Endothelial cell (in vitro differentiated cells): Measurements from ENCODE around the gene TMEM181. TPM values are rescaled to one million over a fixed set of nuclear protein-coding genes. Genes with fewer than 3 reads are reported as not detected.
A peak's percentile ranks its signal among the peaks of the same experiment; 100 is the strongest.
"Not testable (repeated sequence)": the region's sequence is repeated elsewhere in the genome, so short reads cannot be mapped to it uniquely, and the experiment has no call there.

Source experiments
- DNase-seq: peaks from one replicate; pipeline ENCODE4 v3.0.0; 2021; ENCODE audit warnings: low spot score
- H3K27ac Mint-ChIP-seq: one replicate; pipeline ENCODE4 v1.8.0; 2021; ENCODE audit warnings: mixed read lengths, inconsistent platforms; ENCODE audit not compliant: unreplicated experiment
- H3K27me3 Mint-ChIP-seq: one replicate; pipeline ENCODE4 v1.8.0; 2021; ENCODE audit warnings: mild to moderate bottlenecking, moderate library complexity, mixed read lengths, inconsistent platforms; ENCODE audit not compliant: unreplicated experiment
- H3K36me3 Mint-ChIP-seq: one replicate; pipeline ENCODE4 v1.8.0; 2021; ENCODE audit warnings: mild to moderate bottlenecking, low read depth, mixed read lengths, inconsistent platforms; ENCODE audit not compliant: unreplicated experiment
- H3K4me1 Mint-ChIP-seq: one replicate; pipeline ENCODE4 v1.8.0; 2021; ENCODE audit warnings: mild to moderate bottlenecking, mixed read lengths, inconsistent platforms; ENCODE audit not compliant: unreplicated experiment
- H3K4me3 Mint-ChIP-seq: one replicate; pipeline ENCODE4 v1.8.0; 2021; ENCODE audit warnings: mild to moderate bottlenecking, mixed read lengths, inconsistent platforms; ENCODE audit not compliant: unreplicated experiment
- H3K9me3 Mint-ChIP-seq: one replicate; pipeline ENCODE4 v1.8.0; 2021; ENCODE audit warnings: mixed read lengths, inconsistent platforms; ENCODE audit not compliant: unreplicated experiment
- total RNA-seq: library from RNA; stranded (reverse); fragmentation: NEBNext Ultra II Directional; extraction: Animal tissue kit (Norgen Biotek cat#: 25700); gene quantifications from one replicate; pipeline ENCODE4 v1.2.1, GENCODE V29; 2021; ENCODE audit not compliant: unreplicated experiment
- TF ChIP-seq, protein P1 (sequence below): fragments of 200-600 bp; sonication (generic); IDR thresholded peaks from one replicate; pipeline ENCODE4 v1.5.0; 2021; ENCODE audit warnings: antibody characterized with exemption; ENCODE audit not compliant: unreplicated experiment

TMEM181 gene
- total RNA-seq, 1 donor from 2014 or later = 29.5 TPM

- H3K4me1 Mint-ChIP-seq = peaks cover 10% of the 10 kb centered on the region
- no peak for DNase-seq
- peaks cover 36% of the 10 kb centered on the region for H3K36me3 Mint-ChIP-seq
- no peak overlapping the region for H3K4me3 Mint-ChIP-seq
- H3K27ac Mint-ChIP-seq = peak overlapping the region; percentile 16
- no peaks in the 10 kb centered on the region for H3K9me3 Mint-ChIP-seq
- TF ChIP-seq, protein P1, sequence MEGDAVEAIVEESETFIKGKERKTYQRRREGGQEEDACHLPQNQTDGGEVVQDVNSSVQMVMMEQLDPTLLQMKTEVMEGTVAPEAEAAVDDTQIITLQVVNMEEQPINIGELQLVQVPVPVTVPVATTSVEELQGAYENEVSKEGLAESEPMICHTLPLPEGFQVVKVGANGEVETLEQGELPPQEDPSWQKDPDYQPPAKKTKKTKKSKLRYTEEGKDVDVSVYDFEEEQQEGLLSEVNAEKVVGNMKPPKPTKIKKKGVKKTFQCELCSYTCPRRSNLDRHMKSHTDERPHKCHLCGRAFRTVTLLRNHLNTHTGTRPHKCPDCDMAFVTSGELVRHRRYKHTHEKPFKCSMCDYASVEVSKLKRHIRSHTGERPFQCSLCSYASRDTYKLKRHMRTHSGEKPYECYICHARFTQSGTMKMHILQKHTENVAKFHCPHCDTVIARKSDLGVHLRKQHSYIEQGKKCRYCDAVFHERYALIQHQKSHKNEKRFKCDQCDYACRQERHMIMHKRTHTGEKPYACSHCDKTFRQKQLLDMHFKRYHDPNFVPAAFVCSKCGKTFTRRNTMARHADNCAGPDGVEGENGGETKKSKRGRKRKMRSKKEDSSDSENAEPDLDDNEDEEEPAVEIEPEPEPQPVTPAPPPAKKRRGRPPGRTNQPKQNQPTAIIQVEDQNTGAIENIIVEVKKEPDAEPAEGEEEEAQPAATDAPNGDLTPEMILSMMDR = no peak
- no peaks in the 10 kb centered on the region for H3K27me3 Mint-ChIP-seq
Measured at GRCh38 chr6:158631678-158632537, 72.0 kb downstream of the TMEM181 start.

DNA sequence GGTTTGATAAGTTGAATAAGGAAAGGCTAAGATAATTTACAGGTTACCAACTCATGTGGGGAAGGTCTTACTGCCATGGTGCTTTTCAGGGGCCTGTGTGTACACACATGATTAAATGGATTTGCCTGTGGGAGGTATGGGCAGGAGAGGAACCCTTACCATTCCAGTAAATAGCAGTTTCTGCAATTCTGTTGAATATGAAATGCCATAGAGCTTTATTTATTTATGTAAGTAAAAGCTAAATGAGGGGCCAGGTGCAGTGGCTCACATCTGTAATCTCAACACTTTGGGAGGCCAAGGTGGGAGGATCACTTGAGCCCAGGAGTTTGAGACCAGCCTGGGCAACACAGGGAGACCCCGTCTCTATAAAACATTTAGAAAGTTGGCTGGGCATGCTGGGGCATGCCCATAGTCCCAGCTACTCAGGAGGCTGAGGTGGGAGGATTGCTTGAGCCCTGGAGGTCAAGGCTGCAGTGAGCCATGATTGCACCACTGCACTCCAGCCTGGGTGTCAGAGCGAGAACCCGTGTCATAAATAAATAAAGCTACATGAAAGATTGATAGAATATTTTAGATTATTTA is 72.7 kb downstream of the TMEM181 start:
- peak overlapping the region; percentile 16 for H3K27ac Mint-ChIP-seq
- H3K9me3 Mint-ChIP-seq, H3K27me3 Mint-ChIP-seq, H3K4me3 Mint-ChIP-seq, H3K4me1 Mint-ChIP-seq, DNase-seq: not testable (repeated sequence)
- H3K36me3 Mint-ChIP-seq = peaks cover 36% of the 10 kb centered on the region

- no peaks in the 10 kb centered on the region for H3K9me3 Mint-ChIP-seq
- no peak for DNase-seq
- H3K27me3 Mint-ChIP-seq = no peaks in the 10 kb centered on the region
- H3K4me1 Mint-ChIP-seq = peaks cover 3% of the 10 kb centered on the region
- H3K4me3 Mint-ChIP-seq = no peak overlapping the region
- H3K36me3 Mint-ChIP-seq = peaks cover 31% of the 10 kb centered on the region
- TF ChIP-seq, protein P1 = no peak
- H3K27ac Mint-ChIP-seq = no peak overlapping the region
Measured at GRCh38 chr6:158633127-158633526, 73.2 kb downstream of the TMEM181 start.

GRCh38 chr6:158634695-158635426 is 75.0 kb downstream of the TMEM181 start:
- Mint-ChIP-seq H3K9me3 (no peaks in the 10 kb centered on the region), H3K4me1 (peaks cover 3% of the 10 kb centered on the region), H3K27ac (no peak overlapping the region), H3K4me3 (no peak overlapping the region), H3K36me3 (peaks cover 33% of the 10 kb centered on the region), H3K27me3 (no peaks in the 10 kb centered on the region)
- TF ChIP-seq, protein P1 = no peak
- no peak for DNase-seq

DNA sequence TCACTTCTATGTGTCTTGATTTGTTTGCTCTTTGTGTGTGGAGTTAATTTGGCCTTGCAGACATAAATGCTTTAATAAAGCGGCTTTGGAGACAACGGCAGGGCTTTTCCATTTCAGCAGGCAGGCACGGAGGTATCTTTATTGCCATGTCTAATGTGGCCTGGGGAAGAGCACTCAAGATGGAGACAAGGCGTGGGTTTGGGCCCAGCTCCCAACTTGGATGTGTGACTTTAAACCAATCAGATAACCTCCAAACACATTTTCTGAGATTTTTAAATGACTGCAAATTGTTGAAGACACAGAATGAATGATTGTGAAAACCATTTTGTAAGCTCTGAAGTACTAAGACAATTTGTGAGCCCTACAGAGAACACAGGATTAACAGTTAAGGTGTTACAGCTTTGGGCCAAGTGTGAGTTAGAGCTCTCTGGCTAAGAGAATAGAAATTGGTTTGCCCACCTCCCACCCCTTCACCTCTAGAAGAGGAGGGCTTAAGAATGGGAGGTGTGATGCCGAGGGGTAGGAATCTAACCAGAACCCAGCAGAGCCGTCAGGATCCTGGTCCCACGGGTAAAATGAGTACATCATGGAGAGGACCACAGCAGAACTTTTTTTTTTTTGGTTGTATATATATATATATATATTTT is 75.7 kb downstream of the TMEM181 start:
- DNase-seq = no peak
- Mint-ChIP-seq H3K27me3 (no peaks in the 10 kb centered on the region), H3K27ac (no peak overlapping the region), H3K36me3 (peaks cover 33% of the 10 kb centered on the region), H3K4me3 (no peak overlapping the region), H3K4me1 (peaks cover 3% of the 10 kb centered on the region), H3K9me3 (no peaks in the 10 kb centered on the region)
- TF ChIP-seq, protein P1 = no peak
